Endothelial cell of hepatic sinusoid (primary cell): Measurements from ENCODE around the gene KMO.

ENCODE experiments used
- in situ Hi-C: cut with HindIII; loops from 2 replicates; pipeline ENCODE4 v1.10.0; 2017; ENCODE audit warnings: low sequenced_read_pairs

Gene KMO

DNA sequence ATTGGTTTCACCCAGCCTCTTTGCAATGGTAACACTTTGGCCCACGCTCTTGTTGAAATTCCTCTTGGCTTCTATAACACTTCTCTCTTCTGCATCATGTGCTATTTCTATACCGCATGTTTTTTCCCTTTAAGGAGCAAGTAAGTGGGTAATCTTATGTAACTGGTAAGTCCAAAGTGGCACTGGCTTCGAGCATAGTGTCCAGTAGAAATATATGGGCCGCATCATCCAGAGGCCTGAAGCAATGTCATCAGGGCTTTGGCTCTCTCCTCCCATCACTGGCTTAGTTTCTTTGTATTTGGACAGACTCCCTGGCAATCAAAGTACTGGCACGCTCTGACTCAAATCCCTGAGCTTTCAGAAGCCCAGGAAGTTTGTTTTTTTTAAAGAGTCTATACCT lies 90.5 kb downstream of the KMO start:
- in situ Hi-C loops, result loop anchor here (10.0 kb wide), 1 partner anchor 98 kb away; no protein-coding TSS in a partner anchor

DNA sequence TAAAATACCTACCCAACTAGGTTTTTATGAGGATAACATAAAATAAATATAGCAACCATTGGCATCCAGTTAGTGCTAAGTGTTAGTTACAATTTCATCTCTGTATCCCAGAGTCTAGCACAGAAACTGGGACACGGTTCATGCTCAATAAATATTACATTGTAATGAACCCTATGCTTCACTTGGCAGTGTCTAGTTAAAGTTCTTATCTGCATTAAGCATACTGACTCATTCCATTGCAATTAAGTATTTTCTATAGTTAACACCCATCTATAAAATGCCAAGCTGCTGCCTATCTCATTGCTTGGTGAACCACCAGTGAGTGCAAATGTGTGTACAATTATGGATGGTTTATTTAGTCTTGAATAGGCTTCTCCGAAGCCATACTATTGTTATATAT lies 92.8 kb downstream of the KMO start:
- in situ Hi-C loops, result loop anchor here (10.0 kb wide), 1 partner anchor 100 kb away; no protein-coding TSS in a partner anchor

DNA sequence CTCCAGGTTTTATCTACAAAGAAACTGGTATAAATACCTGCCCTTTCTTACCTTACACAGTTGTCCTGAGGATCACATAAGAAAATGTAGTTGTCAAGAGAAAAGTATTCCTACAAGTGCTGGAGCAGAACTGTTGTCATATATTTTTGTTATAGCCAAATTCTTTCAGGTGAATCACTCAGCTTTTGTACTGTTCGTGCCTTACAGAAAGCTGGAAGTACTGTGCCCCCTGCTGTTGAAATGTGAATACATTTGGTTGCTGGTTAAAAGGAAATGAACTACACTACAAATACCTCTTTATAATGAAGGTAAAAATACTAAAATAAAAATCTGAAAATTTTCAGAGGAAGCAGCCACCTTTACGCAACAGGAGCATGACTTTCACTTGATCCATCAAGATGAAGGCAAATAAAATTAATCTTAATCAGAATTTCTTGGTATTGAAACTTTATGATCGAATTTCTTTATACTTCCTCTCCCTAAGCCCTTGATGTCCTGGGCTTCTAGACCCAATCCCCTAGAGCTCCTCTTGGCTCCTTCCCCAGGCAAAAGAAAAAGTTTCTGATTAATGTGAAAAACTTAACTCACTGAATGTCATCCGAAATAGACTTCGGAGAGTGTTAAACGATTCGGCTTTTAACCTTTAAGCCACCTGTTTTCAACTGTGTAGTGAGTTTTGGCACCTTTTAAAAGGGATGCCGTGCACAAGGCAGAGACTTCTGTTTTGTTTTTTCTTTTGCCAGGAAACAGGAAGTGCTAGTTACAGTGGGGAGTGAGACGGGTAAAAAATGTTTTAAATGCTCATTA lies 95.5 kb downstream of the KMO start:
- in situ Hi-C loops, result loop anchor here (10.0 kb wide), 1 partner anchor 103 kb away; no protein-coding TSS in a partner anchor

DNA sequence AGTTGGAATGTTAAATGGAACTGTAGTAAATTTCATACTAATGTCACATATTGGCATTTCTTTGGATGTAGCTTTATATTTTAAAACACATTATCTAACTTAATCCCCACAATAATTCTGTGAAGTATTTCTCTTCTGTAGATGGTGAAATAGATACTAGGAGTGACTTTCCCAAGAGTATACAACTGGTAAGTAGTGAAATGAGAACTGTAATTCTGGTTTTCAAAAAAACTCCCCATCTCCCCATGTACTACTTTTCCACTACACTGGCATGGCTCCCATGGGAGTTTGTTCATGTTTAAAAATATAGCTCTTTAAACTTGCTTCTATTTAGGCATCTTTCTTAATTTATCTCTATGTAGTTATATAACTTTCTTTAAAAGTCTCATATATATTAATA lies 97.8 kb downstream of the KMO start:
- in situ Hi-C loops, result no loop called here

- in situ Hi-C loops, result no loop called here
Measured at GRCh38 chr1:241630476-241630875, 98.3 kb downstream of the KMO start.

DNA sequence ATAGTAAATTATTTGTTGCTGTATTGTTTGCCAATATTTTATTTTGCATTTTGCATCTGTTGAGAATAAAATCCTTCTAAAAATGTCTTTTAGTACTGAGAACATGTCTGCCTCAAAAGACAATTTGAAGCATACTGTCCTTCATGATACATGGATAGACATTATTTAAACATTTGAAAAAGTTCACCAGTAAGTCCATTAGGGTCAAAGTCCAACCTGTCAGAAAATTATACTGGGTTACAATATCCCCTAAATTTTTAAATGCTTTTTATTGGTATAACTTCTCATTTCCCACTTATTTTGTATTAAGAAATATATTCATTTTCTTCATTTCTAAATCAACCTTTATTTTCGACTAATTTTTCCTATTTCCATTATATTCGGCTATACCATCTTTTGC lies 98.7 kb downstream of the KMO start:
- in situ Hi-C loops, result no loop called here

GRCh38 chr1:241631674-241632073 lies 99.5 kb downstream of the KMO start:
- in situ Hi-C loops, result no loop called here

GRCh38 chr1:241632987-241633386 lies 100.8 kb downstream of the KMO start:
- in situ Hi-C loops, result no loop called here

DNA sequence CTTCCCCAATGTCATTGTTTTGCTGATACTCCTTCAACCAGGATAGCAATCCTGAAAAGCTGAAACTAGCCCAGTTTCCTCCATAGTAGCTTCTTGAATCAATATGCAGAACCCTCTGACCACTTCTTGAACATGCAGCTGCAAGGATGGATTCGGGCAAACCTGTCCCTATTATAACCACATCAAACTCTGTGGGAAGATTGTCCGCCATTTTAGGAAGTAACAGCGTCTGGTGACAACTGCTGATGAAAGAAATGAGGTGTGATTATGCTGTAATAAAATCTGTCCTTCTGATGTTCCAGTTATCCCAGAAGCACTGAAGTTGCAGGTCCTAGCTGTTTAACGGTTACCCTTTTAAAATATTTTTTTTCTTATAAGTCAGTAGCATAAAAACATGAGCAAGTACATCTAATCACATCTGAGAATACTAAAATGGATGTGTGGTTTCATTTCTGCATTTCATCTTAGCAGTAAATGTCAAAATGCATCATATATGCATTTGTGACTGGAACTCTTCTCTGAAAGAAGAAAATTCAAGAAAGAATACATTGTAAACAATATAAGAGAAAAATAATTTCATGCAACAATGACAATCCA lies 103.5 kb downstream of the KMO start:
- in situ Hi-C loops, result no loop called here

DNA sequence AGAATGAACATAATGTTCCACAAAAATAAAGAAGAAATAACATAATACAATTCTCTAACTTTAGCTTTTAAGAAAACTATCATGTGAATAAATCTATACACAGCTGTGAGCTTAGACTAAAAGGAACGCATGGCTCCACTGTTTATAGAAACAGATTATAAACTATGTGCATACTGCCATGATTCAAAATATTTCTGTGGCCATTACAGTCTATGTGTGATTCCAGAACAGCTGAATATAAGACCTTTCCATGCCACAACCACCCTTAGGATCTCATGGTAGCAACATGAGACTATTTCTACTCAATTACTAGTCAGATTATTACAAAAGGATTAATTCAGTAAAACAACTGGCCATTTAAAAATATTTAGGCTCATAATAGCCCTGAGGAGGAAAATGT lies 104.1 kb downstream of the KMO start:
- in situ Hi-C loops, result no loop called here

DNA sequence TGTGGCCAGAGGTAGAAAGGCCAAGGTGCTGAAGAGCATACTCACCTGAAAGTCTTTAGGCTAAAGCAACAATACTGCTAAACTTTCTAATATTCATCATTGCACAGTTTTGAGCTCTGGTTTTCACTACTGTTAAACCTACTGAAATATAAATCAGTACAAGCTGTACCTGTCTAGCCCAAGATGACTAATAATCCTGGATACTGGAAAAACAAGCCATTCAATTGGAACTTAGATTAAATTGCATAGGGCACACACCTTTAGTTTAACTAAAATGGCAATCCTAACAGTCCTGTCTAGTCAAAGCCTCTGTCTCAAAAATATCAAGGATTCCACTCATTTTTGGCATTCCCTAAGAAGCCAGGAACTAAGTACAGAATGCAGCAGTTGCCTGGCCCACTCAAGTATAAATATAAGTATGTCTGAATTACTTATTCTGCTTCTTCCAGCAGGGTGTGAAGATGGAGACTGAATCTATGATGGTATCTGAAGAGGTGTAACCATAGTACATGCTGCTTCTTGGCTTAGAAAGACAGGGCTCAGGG lies 104.9 kb downstream of the KMO start:
- in situ Hi-C loops, result no loop called here

- in situ Hi-C loops, result no loop called here
Measured at GRCh38 chr1:241637604-241638003, 105.4 kb downstream of the KMO start.

DNA sequence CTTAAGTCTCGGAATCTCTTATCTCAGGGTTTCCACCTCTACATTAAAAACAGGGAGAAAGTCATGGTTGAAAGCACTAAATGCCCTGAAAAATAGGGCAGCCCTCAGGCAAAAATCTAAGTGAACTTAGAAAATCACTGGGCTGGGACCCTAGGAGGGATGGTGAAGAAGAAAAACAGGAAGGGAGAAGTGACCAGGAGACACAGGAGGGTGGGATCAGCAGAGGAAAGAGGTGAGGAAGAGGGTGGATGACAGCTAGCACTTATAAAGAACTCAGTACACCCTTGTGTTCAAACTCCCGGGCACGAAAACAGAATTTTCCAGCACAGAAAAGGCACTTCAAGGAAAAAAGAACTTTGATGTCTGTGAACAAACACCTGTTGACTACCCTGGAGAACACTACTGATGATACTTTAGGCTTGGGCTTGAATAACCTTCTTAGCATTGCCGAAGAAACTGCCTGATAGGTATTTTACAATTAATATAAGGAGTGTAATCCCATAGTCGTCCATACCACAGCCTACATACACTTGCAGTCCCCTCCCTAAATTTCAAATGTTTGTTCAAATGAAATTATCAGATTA lies 106.0 kb downstream of the KMO start:
- in situ Hi-C loops, result no loop called here

- in situ Hi-C loops, result no loop called here
Measured at GRCh38 chr1:241638909-241639622, 106.9 kb downstream of the KMO start.

GRCh38 chr1:241639623-241640148 lies 107.5 kb downstream of the KMO start:
- in situ Hi-C loops, result no loop called here

DNA sequence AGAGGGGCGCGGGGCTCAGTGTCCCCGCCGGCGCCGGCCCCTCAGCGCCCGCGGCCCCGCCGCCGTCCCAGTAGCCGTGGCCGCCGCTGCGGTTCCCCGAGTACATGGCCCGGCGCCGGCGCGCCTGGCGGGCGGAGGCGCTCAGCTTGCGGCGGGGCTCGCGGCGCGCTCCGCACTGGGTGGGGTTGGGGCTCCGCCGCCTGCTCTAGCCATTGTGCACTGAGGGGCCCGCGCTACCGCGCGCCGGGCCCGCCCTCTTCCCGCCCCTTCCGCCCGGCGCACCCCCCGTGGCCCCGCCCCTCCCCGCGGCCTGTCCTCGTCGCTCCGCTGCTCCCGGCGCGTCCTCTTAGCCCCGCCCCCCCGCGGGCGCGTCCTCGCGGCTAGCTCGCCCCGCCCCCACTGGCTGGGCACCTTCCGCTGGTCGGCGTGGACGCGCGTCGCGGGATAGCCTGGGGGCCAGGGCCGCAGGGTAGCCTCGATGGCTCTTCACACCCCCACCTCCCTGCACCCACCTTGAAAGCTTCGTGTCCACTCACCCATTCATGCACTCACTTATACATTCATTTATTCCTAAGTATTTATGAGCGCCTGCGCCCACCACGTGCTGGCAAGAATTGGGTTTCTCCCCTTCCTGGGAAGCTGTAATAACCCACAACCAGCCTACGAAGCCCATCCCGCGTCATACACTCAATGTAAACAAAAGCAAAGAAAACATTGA lies 108.1 kb downstream of the KMO start, which contains the start of the genes CHML and OPN3:
Gene CHML, minus strand, starts transcription at position 221 of the 718 bp plus-strand sequence. CDS start 4,603 bp downstream, outside the sequence.
Gene OPN3, minus strand, starts transcription at position 221 of the 718 bp plus-strand sequence. Its CDS starts 115 bp downstream, at position 106.
- in situ Hi-C loops, result no loop called here

GRCh38 chr1:241640867-241641622 lies 108.9 kb downstream of the KMO start:
- in situ Hi-C loops, result no loop called here

GRCh38 chr1:241641773-241642592 lies 109.8 kb downstream of the KMO start:
- in situ Hi-C loops, result no loop called here
